HG03460 (cell line): Measurements from ENCODE around the gene CHN2.

ENCODE experiments used
- ATAC-seq: cut with Tn5 transposase; IDR thresholded peaks from one replicate; pipeline ENCODE4 v1.9.1; 2021; ENCODE audit not compliant: unreplicated experiment

Gene CHN2

DNA sequence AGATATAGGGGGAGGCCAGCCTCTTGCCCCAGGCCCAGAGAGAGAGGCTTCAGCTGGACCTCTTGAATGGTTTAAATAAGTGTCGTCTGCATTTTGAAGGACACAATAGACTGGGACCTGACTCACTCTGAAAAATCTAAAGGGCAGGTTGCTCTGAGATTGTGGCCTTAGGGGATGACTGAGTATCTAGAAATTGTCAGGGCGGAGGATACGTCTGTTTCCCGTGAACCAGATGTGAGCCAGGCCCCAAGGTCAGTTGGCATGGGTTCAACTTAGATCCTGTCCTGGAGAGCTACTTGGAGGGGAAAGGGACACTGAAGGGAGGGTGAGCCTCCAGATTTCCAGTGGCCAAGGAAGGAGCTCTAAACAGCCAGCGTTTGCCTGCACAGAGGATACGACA lies 110.2 kb downstream of the CHN2 start:
- no peak for ATAC-seq

DNA sequence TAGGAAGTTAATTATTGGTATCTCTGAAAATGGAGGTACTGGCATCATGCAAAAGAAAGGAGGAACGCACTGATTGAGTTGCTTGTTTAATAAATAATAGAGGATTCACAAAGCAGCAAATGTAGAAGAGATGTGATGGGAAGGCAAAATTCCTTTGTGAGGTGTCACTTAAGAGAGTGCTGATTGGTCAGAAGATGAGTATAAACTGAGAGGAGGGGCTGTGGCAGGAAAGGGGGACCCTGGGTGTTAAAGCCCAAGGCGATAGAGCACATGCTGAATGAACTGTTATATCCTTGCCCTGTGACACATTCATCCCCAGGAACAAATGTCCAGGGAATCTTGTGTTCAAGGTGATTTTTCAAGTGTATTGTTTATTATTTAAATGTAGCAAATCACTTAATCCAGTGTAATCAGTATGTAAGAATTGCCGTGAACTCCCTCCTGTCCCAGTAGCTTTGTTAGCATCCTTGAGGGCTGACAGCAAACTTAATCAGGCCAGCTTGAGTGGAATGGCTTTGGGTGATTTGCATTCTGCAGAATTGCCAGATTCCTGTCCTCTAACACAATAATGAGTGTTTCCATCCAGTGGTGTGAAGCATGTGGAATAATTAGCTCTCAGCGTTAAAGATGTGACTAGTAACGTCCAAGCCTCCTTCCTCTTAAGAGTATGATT lies 111.9 kb downstream of the CHN2 start:
- no peak for ATAC-seq

DNA sequence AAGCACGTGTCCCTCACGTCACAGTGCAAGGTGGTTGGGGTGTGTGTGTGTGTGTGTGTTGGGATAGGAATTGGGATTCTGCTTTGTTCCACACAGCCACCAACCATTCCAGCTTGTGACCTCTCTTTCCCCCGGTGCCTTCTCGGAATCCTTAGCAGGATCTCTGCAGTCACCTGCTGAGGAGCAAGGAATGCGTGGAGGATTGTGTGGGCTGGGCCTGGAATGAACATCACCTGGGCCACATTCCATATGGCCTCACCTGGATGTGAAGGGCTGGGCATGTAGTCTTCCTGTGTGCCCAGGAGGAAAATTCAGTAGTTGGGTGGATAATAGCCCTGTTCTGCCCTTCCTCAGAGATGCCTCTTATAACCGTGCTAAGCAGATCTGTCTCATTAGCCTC lies 113.8 kb downstream of the CHN2 start:
- no peak for ATAC-seq

DNA sequence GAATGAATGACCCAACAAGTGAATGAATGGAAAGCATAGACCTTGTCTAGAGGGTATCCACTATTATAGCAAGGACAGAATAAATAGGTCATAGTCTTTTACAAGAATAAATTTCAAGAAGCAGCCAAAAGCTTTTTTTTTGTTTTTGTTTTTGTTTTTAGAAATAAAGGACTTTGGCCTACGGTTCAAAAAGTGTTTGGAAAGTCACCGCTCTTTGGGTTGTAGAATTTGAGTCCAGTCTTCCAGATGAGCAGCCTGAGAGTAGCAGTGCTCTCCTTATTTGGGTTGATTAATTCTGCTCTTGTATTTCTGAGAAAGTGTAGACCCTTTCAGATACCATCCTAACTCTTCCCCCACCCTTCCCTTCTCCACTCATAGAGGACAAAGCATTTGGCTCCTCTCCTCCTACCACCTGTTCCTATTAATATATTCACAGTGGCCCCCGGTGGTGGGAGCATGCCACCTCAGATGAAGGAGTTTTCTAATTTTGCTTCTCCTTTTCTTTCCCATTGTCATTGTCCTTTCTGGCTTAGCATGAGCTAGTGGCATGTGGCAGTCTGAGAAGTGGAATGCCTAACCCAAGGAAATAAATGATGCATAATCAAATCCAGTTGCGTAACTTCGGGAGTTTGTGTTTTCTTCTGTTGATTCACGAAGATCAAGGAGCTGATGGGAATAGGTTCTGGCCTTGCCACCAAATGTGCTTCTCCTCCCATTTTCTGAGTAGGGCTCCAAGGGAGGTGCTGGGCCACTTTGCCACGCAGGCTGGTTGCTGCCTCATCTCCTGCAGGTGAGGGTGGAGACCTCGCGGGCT lies 114.7 kb downstream of the CHN2 start:
- ATAC-seq = no peak

DNA sequence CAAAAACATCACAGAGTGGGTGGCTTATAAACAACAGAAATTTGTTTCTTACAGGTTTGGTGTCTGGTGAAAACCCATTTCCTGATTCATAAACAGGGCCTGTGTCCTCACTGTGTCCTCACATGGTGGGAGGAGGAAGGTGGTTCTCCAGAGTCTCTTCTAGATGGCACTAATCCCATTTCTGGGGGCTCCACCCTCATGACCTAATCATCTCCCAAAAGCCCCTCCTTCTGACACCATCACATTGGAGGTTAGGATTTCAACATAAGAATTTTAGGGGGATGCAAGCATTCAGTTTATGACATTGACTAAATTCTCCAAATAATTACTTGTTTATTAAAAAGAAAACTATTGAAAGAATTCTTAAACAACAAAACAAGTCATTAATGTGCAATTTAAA lies 116.0 kb downstream of the CHN2 start:
- ATAC-seq = no peak

DNA sequence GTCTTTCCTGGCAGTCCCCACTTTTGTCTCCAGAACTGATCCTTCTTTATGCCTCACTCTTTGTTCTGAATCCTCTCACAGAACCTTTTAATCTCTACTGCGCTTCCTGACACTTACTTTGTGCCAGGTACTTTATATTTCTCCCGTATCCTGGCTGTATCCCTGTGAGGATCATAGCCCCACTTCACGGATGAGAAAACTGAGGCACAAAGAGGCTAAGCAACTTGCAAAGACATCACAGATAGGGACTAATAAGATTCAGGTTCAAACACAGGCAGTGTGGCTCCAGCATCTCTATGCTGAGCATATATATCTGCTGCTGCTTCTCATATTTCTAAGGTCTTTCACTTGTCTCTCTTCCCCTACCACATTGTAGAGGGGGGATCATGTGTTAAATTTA lies 116.7 kb downstream of the CHN2 start:
- ATAC-seq = no peak

DNA sequence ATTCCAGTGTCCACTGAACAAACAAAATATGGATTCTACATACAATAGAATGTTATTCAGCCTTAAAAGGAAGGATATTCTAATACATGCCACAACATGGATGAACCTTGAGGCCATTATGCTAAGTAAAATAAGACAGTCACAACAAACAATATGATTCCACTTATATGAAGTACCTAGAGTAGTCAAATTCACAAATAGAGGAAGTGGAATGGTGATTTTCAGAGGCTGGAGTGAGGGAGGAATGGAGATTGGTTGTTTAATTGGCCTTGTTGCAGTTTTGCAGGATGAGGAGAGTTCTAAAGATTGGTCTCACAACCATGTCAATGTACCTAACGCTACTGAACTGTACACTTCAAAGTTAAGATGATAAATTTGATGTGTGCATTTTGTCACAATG lies 119.6 kb downstream of the CHN2 start:
- ATAC-seq = no peak

DNA sequence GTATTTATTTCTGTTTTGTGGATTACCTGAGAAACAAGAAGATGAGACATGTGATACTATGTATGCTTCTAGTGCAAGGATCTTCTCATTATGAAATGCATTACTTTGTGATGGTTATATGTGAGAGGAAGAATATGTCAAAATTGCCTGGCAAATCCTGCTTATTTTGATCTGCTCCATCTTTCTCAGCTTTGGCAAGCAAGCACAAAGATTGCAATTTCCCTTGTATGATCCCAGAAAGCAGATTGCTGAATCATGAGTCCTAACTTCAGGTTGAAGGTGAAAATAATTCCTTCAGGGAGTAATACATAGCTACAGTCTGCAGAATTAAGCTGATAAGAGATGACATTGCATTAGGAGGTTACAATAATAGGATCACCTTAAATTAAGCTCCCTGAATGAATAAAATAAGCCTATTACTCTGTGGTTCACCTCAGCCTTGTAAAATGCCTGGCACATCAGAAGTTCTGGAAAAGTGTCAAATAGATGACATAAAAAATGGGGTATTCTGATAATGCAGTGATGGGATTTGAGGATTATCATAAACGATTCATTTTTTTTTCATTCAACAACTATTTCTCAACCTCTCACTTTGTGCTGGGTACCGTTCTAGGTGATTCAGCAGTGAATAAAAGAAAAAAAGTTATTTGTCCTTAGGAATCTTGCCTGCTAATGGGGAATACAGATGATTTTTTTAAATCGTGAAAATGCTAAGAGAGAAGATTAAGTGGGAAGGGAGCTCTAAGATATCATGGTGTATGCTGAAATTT lies 120.7 kb downstream of the CHN2 start:
- no peak for ATAC-seq

DNA sequence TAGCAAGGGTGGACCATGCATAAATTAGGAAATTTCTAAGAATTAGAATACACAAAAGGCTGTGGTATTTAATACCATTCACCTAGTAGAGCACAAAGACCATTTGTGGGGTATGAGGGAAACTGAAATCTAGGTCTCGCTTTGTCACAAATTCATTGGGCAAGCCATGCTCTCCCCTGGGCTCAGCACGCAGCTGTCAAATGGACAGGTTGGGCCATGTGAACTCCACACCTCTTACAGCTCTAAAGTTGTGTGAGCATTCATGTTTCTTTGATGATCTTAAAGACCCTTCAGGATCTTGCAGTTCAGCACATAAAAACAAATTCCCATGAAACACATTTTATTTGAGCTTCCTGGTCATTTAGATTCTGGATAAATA lies 121.3 kb downstream of the CHN2 start:
- no peak for ATAC-seq

DNA sequence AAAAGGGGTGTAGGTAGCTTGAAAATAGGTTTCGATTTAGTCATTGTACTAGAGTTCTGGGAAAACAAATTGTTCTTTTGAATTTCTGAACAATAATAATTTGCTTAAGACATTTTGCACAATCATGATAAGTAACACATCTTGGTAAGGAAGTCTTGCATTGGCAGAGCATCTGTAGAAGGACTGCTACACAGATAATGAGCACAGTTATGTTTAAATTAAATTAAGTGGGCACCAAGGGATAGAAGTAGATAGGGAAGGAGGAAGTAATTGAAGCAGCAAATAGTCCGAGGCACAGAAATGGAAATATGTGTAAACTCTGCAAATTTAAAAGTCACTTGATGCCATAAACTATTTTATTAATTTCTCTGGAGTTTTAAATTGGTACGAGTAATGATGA lies 122.4 kb downstream of the CHN2 start:
- no peak for ATAC-seq

DNA sequence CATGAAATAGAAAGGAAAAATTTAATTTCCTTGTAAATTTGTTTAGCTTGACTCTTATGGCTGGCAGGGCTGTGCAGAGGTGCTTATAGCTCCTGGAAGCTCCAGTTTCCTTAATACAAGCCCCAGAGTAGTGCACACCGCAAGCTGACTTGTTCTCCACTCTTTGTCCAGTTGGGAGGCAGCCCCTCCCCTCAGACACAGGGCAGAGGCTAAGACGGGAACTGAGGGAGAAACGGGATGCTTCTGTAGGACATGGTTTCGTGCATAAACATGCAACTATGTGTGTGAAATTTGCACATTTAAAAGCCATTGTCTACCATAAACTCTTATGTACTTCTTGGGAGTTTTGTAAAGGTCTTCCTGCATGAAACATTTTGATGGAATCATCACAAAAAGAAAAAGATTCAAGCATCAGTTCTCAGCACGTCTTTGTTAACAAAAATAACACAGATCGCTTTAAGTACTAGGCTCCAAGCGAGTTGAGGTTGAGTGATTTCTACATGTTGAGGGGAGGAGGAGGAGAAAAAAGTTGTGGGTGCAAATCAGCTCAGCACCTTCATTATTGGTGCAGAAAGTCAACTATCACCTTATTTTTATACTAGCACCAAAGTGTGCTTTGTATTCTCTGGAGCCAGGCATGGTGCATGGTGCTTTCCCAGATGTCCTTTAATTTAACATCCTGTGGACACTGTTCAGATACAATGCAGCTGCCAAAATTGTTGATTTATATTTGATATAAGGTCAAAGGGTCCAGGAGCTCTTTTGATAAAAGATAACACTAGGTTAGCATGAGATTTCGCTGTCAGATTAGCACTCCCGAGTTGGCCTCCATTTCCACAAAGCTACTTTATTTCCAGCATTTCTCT lies 124.5 kb downstream of the CHN2 start:
- no peak for ATAC-seq

DNA sequence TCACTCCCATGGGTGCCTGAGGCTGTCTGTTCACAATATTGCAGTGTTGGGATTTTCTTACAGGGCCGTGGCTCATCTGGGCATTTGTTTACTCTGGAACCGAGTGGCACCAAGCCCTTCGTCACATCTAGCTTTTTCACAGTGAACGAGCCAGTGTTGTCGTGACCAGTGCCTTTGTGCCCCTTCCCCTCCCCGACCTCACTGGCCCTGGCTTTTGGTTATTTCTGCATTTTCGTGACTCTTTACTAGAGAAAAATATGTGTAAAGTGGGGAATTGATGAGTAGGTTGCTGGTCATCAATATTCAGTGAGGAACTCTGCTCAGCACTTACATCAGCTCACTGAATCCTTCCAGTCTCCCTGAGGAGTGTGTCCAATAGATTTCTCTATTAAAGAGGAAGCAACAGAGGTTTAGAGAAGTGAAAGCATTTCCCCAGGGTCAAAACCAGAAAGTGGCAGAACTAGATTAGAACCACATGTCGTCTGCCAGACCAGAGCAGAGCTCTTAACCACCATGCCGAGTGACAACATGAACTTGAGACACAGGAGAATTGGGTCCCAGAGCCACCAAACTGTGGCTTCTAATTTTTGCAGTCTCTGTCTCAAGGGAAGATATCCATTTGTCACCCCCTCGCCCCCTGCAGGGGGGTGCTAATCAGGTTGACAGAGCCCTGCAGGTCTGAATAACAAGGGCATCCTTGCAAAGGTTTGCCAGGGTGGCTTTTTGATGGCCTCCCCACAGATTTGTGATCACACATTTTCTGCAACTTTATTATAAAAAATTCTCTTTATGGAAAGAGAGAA lies 125.3 kb downstream of the CHN2 start:
- ATAC-seq = no peak

DNA sequence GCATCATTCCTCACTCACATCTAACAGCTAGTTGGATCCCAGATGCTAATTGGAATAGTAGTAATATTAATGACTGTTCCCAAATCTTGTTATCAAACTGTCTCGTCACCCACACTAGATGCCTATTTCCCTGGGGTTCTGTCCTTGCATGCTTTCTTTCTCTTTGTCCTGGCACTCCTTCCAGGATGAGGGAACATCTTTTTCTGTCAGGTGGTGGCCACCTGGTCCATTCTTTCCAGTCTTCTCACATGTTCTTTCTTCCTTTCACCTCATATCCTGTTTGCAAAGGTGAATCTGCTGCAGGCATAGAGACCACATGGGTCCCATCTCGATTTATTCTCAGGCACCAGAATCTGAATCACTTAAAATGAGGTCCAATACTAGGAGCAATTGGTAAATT lies 126.0 kb downstream of the CHN2 start:
- no peak for ATAC-seq

DNA sequence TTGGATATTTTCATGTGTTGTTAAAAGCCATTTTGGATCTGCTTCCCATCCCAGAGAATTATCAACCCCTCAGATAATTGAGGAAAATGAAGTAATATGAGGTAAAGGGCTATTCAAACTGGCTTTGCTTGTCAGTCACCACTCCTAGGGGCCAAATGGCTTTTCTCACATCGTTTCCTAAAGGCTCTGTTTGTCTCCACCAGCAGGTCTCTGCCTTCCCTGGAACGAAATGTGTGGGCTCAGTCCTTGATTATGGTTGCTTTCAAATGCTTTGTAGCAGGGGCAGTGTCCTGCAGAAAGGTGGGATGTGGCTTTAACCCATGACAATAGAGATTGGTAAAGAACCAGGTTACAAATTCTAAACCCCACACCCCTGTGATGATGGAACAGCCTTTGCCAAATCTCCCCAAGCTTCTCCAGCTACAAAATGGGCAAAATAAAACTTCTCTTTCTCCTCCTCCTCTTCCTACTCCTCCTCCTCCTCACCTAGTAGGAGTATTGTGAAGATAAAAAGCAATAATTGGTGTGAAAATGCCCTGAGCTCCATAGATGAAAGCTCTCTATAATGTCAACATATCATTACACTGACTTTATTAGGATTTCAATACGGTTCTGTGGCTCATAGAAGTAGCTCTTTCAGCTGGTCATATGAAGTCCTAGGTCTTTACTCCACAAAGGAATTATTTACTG lies 127.6 kb downstream of the CHN2 start:
- ATAC-seq = no peak

DNA sequence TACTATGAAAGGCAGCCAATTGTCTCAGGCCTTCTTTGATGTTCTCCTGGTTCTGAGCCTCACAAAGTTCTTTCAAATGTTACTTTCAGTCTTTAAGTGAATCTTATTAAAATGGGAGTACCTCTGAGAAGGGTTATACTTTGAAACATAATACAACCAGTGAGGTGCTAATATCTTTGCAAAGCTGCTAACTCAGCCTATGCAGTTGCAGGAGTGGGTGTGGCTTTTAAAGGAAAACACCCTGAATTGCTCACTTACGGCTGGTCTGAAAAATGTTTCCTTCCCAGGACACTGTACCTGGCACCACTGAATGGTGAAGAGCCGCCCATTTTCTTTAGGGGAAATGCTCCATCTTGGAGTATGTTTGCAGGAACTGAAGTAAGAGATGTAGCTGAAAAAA lies 130.9 kb downstream of the CHN2 start:
- no peak for ATAC-seq

DNA sequence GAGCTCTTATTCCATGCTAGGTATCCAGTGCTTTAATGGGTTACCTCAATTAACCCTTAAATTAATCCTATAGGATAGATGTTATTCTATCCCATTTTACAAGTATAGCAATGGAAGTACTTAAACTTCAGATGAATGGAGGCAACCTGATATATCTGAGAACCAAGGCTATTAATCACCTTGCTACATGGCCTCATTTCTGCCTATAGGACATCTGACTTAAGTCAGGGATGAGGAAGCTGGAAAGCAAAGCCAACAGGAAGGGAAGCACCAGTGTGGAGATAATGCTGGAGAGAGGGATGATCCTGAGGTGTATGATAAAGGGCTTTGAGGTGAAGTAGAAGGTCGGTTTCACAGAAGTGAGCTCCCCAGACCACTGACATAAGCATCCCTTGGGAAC lies 132.3 kb downstream of the CHN2 start:
- no peak for ATAC-seq

DNA sequence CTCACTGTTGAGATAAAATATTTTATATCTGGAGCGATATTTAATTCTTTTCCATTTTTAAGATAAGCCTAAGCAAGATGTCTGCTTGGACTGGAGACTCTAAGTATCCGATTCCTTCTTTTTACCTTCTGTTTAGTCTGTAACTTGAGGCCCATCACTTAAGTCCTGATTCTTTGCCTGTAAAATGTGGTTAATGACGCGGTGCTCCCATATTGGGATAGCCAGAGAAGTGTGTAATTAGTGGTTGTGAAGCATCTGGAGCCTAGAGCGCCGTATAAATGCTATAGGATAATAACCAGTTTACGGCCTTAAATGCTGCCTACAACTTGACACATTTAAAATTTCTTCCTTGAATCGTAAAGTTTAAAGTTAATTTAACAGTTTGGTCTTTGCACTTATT lies 132.9 kb downstream of the CHN2 start:
- ATAC-seq = no peak

DNA sequence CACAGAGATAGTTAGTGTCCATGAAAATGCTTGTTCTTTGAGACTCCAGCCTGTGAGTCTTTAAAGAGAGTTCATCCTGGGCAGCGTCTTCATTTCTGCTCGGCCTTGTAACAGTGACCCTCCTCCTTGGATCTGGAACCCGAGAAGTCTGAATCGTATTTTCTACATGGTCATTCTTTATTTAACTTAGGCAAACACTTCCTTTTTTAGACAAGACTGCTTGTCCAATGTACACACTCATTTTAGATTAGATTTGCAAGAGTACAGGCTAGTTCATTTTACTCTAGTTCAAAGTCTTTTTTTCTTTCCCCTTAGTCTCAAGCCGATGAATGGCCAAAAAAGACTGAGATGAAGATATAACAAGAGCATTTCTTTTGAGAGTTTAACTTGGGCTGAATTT lies 133.5 kb downstream of the CHN2 start:
- ATAC-seq = no peak

DNA sequence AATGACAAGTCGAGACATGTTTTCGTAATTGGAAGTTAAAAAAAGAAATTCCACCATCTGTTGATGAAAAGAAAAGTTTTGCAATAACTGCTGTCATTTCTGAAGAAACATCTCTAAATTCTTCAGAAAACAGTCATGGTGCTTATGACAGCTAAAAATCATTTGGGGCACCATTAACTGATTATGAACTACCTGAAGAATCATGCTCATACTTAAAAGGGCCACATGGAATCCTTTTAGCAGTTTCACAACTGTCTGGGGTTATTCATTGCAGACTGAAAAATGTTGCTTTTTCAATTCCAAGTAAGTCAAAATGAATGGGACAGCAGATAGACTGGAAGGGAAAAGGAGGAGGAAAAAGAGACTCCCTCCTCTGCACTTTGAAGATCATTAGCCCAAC lies 134.2 kb downstream of the CHN2 start:
- ATAC-seq = no peak

DNA sequence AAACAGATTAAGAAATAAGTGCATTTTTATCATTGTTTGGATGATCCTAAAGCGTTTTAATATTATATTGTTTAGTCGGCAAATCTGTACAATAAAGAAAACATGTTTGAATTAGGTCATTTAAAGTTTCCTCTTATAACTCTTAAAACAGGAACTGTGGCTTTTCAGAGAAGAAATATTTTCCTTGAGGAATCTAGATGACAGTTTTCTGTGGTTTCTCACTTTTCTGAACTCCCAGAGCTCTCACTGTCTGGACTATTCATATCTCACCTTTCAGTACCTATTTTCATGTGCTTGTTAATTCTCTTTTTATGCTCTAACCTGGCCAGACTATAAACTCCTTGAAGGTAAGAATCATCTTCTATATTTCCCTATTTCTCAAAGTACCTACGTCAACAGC lies 135.1 kb downstream of the CHN2 start:
- ATAC-seq = no peak
